Endothelial cell of umbilical vein (primary cell): ENCODE data around the gene CAMKK2. TPM values are rescaled to one million over a fixed set of nuclear protein-coding genes. Genes with fewer than 3 reads are reported as not detected.

Experiments
- BruUV-seq: library from RNA; stranded (reverse); fragments of 400-500 nt; replicated peaks from 2 replicates; lab custom pipeline; 2021; lab: Mats Ljungman, UMichigan
- CTCF ChIA-PET: fragments of 300-600, 350-600 bp; sonication (Branson Sonifier 250); formaldehyde crosslinking; loops from one replicate; lab custom pipeline; 2021; ENCODE audit warnings: antibody characterized with exemption, inconsistent platforms; lab: Charles Lee
- POLR2A ChIA-PET: fragments of 300-600, 350-600 bp; sonication (Branson Sonifier 250); formaldehyde crosslinking; loops from one replicate; lab custom pipeline; 2021; ENCODE audit warnings: antibody characterized with exemption, inconsistent platforms; lab: Charles Lee
- DNase-seq: peaks from one replicate; pipeline ENCODE4 v3.0.0-alpha.2; 2011; ENCODE audit warnings: low read depth, low spot score
- FAIRE-seq: peaks from 2 replicates; lab custom pipeline; 2011; peaks lifted over from hg19 to GRCh38; lab: Jason Lieb, UNC
- H2AFZ ChIP-seq: 2 replicates; pipeline ENCODE4 v1.6.0; 2012; ENCODE audit warnings: low read depth, low read length, control low read depth, inconsistent platforms
- H3K27ac ChIP-seq: 2 replicates; pipeline ENCODE4 v1.5.1; 2011; ENCODE audit warnings: low read depth, mild to moderate bottlenecking, control low read depth, low read length, moderate library complexity; ENCODE audit not compliant: insufficient read depth
- H3K27me3 ChIP-seq, 2 experiments: 2 replicates each; pipeline versions ENCODE4 v1.6.0 to v1.6.1; 2011; ENCODE audit warnings: low read length in 2 of 2, mixed read lengths in 1 of 2; ENCODE audit not compliant: control insufficient read depth in 2 of 2, insufficient read depth in 2 of 2
- H3K36me3 ChIP-seq, 2 experiments: 2 replicates in 1 of 2; 3 replicates in 1 of 2; pipeline ENCODE4 v1.5.1; 2011; ENCODE audit warnings: low read length in 2 of 2, mild to moderate bottlenecking in 1 of 2, moderate library complexity in 1 of 2; ENCODE audit not compliant: control insufficient read depth in 2 of 2, insufficient read depth in 2 of 2; ENCODE audit errors: extremely low read depth in 1 of 2
- H3K4me1 ChIP-seq: 3 replicates; pipeline ENCODE4 v1.5.1; 2011; ENCODE audit warnings: mild to moderate bottlenecking, low read length; ENCODE audit not compliant: control insufficient read depth, insufficient read depth; ENCODE audit errors: extremely low read depth
- H3K4me2 ChIP-seq: 2 replicates; pipeline ENCODE4 v1.6.1; 2011; ENCODE audit warnings: low read length, control low read depth, mixed read lengths; ENCODE audit not compliant: insufficient read depth
- H3K4me3 ChIP-seq, 3 experiments: fragments of 200-600 bp in 1 of 3; sonication (generic), shearing (Covaris generic) in 1 of 3; replicated peaks in 1 of 3; 2 replicates each; pipeline ENCODE4 v1.5.1; 2011 to 2016; ENCODE audit warnings: control low read depth in 3 of 3, low read length in 3 of 3, mild to moderate bottlenecking in 2 of 3, inconsistent platforms in 1 of 3, low read depth in 1 of 3, moderate library complexity in 1 of 3; ENCODE audit not compliant: insufficient read depth in 1 of 3
- H3K79me2 ChIP-seq: 2 replicates; pipeline ENCODE4 v1.6.0; 2012; ENCODE audit warnings: low read length, inconsistent platforms; ENCODE audit not compliant: control insufficient read depth, insufficient read depth
- H3K9ac ChIP-seq: replicated peaks from 2 replicates; pipeline ENCODE3; 2011; ENCODE audit warnings: low read length, control low read depth; ENCODE audit not compliant: insufficient read depth; ENCODE audit errors: extremely low read depth
- H3K9me1 ChIP-seq: replicated peaks from 3 replicates; pipeline ENCODE4 v1.6.0; 2011; ENCODE audit warnings: mild to moderate bottlenecking, low read length; ENCODE audit not compliant: control insufficient read depth, insufficient read depth; ENCODE audit errors: extremely low read depth
- H3K9me3 ChIP-seq: replicated peaks from 2 replicates; pipeline ENCODE4 v1.5.1; 2012; ENCODE audit warnings: low read length, inconsistent platforms; ENCODE audit not compliant: control insufficient read depth, insufficient read depth
- H4K20me1 ChIP-seq: replicated peaks from 2 replicates; pipeline ENCODE3; 2011; ENCODE audit warnings: mild to moderate bottlenecking, low read length; ENCODE audit not compliant: control insufficient read depth, insufficient read depth; ENCODE audit errors: extremely low read depth
- CTCF ChIP-seq, 2 donors: IDR thresholded peaks; 1 replicate in 1 of 2; 2 replicates in 1 of 2; pipeline ENCODE4 v1.5.1; 2011; ENCODE audit warnings: low read length in 2 of 2, mild to moderate bottlenecking in 2 of 2, moderate library complexity in 2 of 2, control low read depth in 1 of 2, inconsistent platforms in 1 of 2, low read depth in 1 of 2; ENCODE audit not compliant: insufficient read depth in 1 of 2; ENCODE audit errors: extremely low read depth in 1 of 2
- EZH2 ChIP-seq: IDR thresholded peaks from 2 replicates; pipeline ENCODE4 v1.6.1; 2012; ENCODE audit warnings: borderline replicate concordance, low read depth, mild to moderate bottlenecking, moderate library complexity, low read length, inconsistent platforms; ENCODE audit not compliant: severe bottlenecking
- GATA2 ChIP-seq: IDR thresholded peaks from 2 replicates; pipeline ENCODE4 v1.7.0; 2011; ENCODE audit warnings: low read depth, mild to moderate bottlenecking, moderate library complexity, mixed read lengths, low read length; ENCODE audit not compliant: insufficient read length, insufficient read depth
- MAX ChIP-seq: IDR thresholded peaks from 2 replicates; pipeline ENCODE4 v1.6.1; 2011; ENCODE audit not compliant: insufficient read depth, insufficient read length
- MYC ChIP-seq: IDR thresholded peaks from one replicate; pipeline ENCODE4 v1.6.1; 2011; ENCODE audit warnings: mild to moderate bottlenecking, low read depth, low read length
- POLR2A ChIP-seq: IDR thresholded peaks from 2 replicates; pipeline ENCODE4 v1.6.1; 2012; ENCODE audit warnings: low read depth, mild to moderate bottlenecking, control low read depth, low read length
- POLR2AphosphoS5 ChIP-seq: IDR thresholded peaks from 2 replicates; pipeline ENCODE4 v1.6.1; 2012; ENCODE audit warnings: low read depth, mild to moderate bottlenecking, control low read depth, low read length, moderate library complexity; ENCODE audit not compliant: insufficient read depth
- dilution Hi-C: fragments of 300-500 bp; cut with MboI; formaldehyde crosslinking; loops from one replicate; pipeline ENCODE4 v1.15.0; 2019; ENCODE audit warnings: low sequenced_read_pairs; ENCODE audit not compliant: extremely low pct_ligation_motif_present
- intact Hi-C: fragments of 100-400 bp; cut with micrococcal nuclease; formaldehyde crosslinking; loops from one replicate; pipeline ENCODE4 v1.10.0; 2022
- polyA plus RNA-seq, 4 experiments: library from polyadenylated mRNA; depleted of rRNA in 3 of 4; stranded (reverse) in 3 of 4; unstranded in 1 of 4; fragments of >200 nt; gene quantifications; 2 replicates each; pipeline versions ENCODE4 v1.2.1 to v1.2.3, GENCODE V29; 2011 to 2012; ENCODE audit warnings: missing spikeins in 1 of 4
- total RNA-seq: library from RNA; stranded (reverse); gene quantifications from 2 replicates; pipeline ENCODE4 v1.2.3, GENCODE V29; 2021

Gene CAMKK2
- total and polyA plus RNA-seq, 2 donors (not counting 3 experiments of a cell fraction or from before 2014, with no cell fraction given), result 32.5 to 45.0 TPM

- H3K27me3 ChIP-seq, result no peaks in the 10 kb centered on the region
- H4K20me1 ChIP-seq, result no peaks in the 10 kb centered on the region
- H3K27ac ChIP-seq, result no peak overlapping the region
- no peaks in the 10 kb centered on the region for H3K79me2 ChIP-seq
- no peak for TF ChIP-seq GATA2
- no peak for TF ChIP-seq POLR2A
- no peak for TF ChIP-seq POLR2AphosphoS5
- TF ChIP-seq MAX, result no peak
- TF ChIP-seq MYC, result no peak
- no peak for TF ChIP-seq EZH2
- no peak for TF ChIP-seq CTCF (IDR thresholded peaks at IDR 0.05; ENCODE audit: extremely low read depth in 1 of 2, insufficient read depth in 1 of 2, low read depth in 1 of 2, low read length in 2 of 2)
- no peak overlapping the region for H3K4me3 ChIP-seq
- ChIA-PET CTCF (interaction anchor here (1.3 kb wide), 2 partner anchors 122 to 158 kb away, joined by 3 to 4 read pairs; no protein-coding TSS in a partner anchor), POLR2A (no interaction called here)
- no peaks in the 10 kb centered on the region for H3K9me1 ChIP-seq
- no TSS peak for BruUV-seq
- FAIRE-seq, result no peak
- DNase-seq, result no peak
- H3K36me3 ChIP-seq, result peaks cover 0 to 5% of the 10 kb centered on the region in 2 experiments
- no peak overlapping the region for H3K4me2 ChIP-seq
- H3K9ac ChIP-seq, result no peak overlapping the region
- dilution Hi-C loops (no loop called here), intact Hi-C loops (no loop called here)
- no peaks in the 10 kb centered on the region for H3K9me3 ChIP-seq
- peaks cover 15% of the 10 kb centered on the region for H3K4me1 ChIP-seq
- H2AFZ ChIP-seq, result no peak overlapping the region
Measured at GRCh38 chr12:121217761-121218160, 78.7 kb downstream of the CAMKK2 start.
